A549 (cell line): ENCODE measurements around the gene APP.

Experiments used
- CBX2 ChIP-seq: fragments of 200-600 bp; sonication (generic); IDR thresholded peaks from 2 replicates; pipeline ENCODE4 v1.6.1; 2016; ENCODE audit warnings: low read depth, mild to moderate bottlenecking, borderline replicate concordance
- TF ChIP-seq, protein P1 (sequence below): fragments of >200 bp; sonication (Bioruptor Twin); formaldehyde crosslinking; IDR thresholded peaks from 3 replicates; pipeline ENCODE4 v1.5.1; 2016

DNA sequence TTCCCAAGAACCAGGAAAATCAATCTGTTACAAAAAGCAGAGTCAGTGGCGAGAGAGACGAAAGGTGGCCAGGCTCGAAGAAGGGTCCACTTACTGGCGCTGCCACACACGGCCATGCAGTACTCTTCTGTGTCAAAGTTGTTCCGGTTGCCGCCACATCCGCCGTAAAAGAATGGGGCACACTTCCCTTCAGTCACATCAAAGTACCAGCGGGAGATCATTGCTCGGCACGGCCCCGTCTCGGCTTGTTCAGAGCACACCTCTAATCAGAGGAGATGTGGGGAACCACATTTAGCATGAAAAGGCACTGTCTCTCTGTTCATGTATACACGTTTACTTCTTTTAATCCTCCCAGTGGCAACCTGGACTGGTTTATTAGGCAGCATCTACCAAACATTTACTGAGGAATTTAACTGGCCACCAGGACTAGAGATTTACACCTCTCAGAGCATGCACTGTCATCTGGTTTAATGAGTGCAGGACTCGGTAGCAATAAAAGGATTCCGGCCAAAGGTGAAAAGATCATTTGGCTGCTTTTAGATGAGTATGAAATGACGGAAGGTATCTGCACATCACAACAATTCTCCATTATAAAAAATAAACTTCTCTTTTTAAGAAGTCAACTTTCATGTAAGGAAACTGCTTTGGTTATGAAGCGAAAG is 170.5 kb downstream of the APP start:
- no peak for TF ChIP-seq CBX2
- TF ChIP-seq, protein P1, sequence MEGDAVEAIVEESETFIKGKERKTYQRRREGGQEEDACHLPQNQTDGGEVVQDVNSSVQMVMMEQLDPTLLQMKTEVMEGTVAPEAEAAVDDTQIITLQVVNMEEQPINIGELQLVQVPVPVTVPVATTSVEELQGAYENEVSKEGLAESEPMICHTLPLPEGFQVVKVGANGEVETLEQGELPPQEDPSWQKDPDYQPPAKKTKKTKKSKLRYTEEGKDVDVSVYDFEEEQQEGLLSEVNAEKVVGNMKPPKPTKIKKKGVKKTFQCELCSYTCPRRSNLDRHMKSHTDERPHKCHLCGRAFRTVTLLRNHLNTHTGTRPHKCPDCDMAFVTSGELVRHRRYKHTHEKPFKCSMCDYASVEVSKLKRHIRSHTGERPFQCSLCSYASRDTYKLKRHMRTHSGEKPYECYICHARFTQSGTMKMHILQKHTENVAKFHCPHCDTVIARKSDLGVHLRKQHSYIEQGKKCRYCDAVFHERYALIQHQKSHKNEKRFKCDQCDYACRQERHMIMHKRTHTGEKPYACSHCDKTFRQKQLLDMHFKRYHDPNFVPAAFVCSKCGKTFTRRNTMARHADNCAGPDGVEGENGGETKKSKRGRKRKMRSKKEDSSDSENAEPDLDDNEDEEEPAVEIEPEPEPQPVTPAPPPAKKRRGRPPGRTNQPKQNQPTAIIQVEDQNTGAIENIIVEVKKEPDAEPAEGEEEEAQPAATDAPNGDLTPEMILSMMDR, result no peak
